ENCODE measurements around the gene RCN2. TPM values are rescaled to one million over a fixed set of nuclear protein-coding genes. Genes with fewer than 3 reads are reported as not detected.

RCN2 gene
- total and polyA plus RNA-seq, 2 of the 13 experiments (the other 11 are each of a cell fraction or from before 2014, with no cell fraction given), result 84.4 to 89.0 TPM

DNA sequence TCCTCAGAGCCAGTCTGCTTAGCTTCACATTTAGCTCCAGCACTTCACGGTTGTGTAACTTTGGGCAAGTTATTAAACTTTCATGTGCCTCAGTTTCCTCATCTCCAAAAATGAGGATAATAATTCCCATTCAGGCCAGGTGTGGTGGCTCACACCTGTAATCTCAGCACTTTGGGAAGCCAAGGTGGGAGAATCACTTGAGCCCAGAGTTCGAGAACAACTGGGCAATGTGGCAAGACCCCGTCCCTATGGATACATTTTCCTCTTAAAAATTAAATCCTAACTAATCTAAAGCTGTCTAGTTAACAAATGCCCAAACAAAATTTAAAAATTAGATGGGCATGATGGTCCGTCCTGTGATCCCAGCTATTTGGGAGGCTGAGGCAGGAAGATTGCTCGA is 7.2 kb downstream of the RCN2 start:
- peaks cover 1% of the 10 kb centered on the region for H3K79me2 ChIP-seq (ENCODE audit: insufficient read depth, low read length)
- peaks cover 32% of the 10 kb centered on the region for H3K4me1 ChIP-seq (ENCODE audit: insufficient read depth, low read length)
- POLR2A ChIA-PET, result no interaction called here
- no peak overlapping the region for H3K9ac ChIP-seq (ENCODE audit: insufficient read depth, low read depth, low read length)
- H3K36me3 ChIP-seq (replicated peaks in 1 of 2; ENCODE audit: control insufficient read depth in 1 of 2, insufficient read depth in 2 of 2, low read length in 2 of 2), result peaks cover 2 to 20% of the 10 kb centered on the region in 2 experiments; a peak in 3 of 5 replicates
- no peaks in the 10 kb centered on the region for H3K9me3 ChIP-seq (ENCODE audit: low read length)
- DNase-seq (ENCODE audit: low spot score) (no peak), FAIRE-seq (no peak), ATAC-seq (no peak)
- no TSS peak for BruUV-seq (replicated peaks)
- intact Hi-C loops (cut with micrococcal nuclease; ENCODE audit: unreplicated experiment), result loop anchor here (5.0 kb wide), 1 partner anchor 51 kb away; no protein-coding TSS in a partner anchor
- H2AFZ ChIP-seq (ENCODE audit: low read length), result no peak overlapping the region
- CTCF ChIA-PET (ENCODE audit: low intra/inter-chr PET ratio, low total read pairs), result no interaction called here
- H4K20me1 ChIP-seq (ENCODE audit: insufficient read depth, low read length), result no peaks in the 10 kb centered on the region
- no peaks in the 10 kb centered on the region for H3K27me3 ChIP-seq (ENCODE audit: control insufficient read depth in 1 of 2, insufficient read depth in 2 of 2, low read length in 2 of 2)
- in situ Hi-C loops (cut with HindIII; ENCODE audit: extremely low pct_ligation_motif_present, low pct_unique_long_range_greater_than_20kb), result no loop called here
- 96% methylated on average over 5 of the region's 5 CpGs for WGBS (ENCODE audit: low lambda C conversion rate)
- H3K4me3 ChIP-seq (replicated peaks in 1 of 3; ENCODE audit: insufficient read depth in 1 of 3, low read depth in 2 of 3, low read length in 3 of 3), result no peak overlapping the region
- no peak overlapping the region for H3K27ac ChIP-seq (ENCODE audit: extremely low read length, insufficient read depth, low read length)
- no peak overlapping the region for H3K4me2 ChIP-seq (ENCODE audit: low read depth, low read length)
- TF ChIP-seq, protein P1, sequence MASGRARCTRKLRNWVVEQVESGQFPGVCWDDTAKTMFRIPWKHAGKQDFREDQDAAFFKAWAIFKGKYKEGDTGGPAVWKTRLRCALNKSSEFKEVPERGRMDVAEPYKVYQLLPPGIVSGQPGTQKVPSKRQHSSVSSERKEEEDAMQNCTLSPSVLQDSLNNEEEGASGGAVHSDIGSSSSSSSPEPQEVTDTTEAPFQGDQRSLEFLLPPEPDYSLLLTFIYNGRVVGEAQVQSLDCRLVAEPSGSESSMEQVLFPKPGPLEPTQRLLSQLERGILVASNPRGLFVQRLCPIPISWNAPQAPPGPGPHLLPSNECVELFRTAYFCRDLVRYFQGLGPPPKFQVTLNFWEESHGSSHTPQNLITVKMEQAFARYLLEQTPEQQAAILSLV (CRISPR knock-in tag; IDR thresholded peaks at IDR 0.05; ENCODE audit: borderline replicate concordance), result no peak
- TF ChIP-seq, protein P2, sequence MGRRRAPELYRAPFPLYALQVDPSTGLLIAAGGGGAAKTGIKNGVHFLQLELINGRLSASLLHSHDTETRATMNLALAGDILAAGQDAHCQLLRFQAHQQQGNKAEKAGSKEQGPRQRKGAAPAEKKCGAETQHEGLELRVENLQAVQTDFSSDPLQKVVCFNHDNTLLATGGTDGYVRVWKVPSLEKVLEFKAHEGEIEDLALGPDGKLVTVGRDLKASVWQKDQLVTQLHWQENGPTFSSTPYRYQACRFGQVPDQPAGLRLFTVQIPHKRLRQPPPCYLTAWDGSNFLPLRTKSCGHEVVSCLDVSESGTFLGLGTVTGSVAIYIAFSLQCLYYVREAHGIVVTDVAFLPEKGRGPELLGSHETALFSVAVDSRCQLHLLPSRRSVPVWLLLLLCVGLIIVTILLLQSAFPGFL (CRISPR knock-in tag; IDR thresholded peaks at IDR 0.05), result no peak
- TF ChIP-seq NFYB (CRISPR knock-in tag; IDR thresholded peaks at IDR 0.05), result no peak
- TF ChIP-seq TGIF2 (CRISPR knock-in tag; IDR thresholded peaks at IDR 0.05), result no peak
- TF ChIP-seq, protein P3, sequence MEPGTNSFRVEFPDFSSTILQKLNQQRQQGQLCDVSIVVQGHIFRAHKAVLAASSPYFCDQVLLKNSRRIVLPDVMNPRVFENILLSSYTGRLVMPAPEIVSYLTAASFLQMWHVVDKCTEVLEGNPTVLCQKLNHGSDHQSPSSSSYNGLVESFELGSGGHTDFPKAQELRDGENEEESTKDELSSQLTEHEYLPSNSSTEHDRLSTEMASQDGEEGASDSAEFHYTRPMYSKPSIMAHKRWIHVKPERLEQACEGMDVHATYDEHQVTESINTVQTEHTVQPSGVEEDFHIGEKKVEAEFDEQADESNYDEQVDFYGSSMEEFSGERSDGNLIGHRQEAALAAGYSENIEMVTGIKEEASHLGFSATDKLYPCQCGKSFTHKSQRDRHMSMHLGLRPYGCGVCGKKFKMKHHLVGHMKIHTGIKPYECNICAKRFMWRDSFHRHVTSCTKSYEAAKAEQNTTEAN (CRISPR knock-in tag; conservative IDR thresholded peaks at IDR 0.05), result no peak
- TF ChIP-seq FOXO1 (CRISPR knock-in tag; IDR thresholded peaks at IDR 0.05), result no peak
- no peak for TF ChIP-seq SIX1 (CRISPR knock-in tag; IDR thresholded peaks at IDR 0.05; ENCODE audit: borderline replicate concordance)
- TF ChIP-seq, protein P4, sequence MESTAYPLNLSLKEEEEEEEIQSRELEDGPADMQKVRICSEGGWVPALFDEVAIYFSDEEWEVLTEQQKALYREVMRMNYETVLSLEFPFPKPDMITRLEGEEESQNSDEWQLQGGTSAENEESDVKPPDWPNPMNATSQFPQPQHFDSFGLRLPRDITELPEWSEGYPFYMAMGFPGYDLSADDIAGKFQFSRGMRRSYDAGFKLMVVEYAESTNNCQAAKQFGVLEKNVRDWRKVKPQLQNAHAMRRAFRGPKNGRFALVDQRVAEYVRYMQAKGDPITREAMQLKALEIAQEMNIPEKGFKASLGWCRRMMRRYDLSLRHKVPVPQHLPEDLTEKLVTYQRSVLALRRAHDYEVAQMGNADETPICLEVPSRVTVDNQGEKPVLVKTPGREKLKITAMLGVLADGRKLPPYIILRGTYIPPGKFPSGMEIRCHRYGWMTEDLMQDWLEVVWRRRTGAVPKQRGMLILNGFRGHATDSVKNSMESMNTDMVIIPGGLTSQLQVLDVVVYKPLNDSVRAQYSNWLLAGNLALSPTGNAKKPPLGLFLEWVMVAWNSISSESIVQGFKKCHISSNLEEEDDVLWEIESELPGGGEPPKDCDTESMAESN (CRISPR knock-in tag; conservative IDR thresholded peaks at IDR 0.05), result no peak
- TF ChIP-seq CC2D1A (CRISPR knock-in tag; IDR thresholded peaks at IDR 0.05), result no peak
- no peak for TF ChIP-seq MTF1 (CRISPR knock-in tag; IDR thresholded peaks at IDR 0.05)
- TF ChIP-seq, protein P5, sequence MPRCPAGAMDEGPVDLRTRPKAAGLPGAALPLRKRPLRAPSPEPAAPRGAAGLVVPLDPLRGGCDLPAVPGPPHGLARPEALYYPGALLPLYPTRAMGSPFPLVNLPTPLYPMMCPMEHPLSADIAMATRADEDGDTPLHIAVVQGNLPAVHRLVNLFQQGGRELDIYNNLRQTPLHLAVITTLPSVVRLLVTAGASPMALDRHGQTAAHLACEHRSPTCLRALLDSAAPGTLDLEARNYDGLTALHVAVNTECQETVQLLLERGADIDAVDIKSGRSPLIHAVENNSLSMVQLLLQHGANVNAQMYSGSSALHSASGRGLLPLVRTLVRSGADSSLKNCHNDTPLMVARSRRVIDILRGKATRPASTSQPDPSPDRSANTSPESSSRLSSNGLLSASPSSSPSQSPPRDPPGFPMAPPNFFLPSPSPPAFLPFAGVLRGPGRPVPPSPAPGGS (CRISPR knock-in tag; IDR thresholded peaks at IDR 0.05), result no peak
- TF ChIP-seq, protein P6, sequence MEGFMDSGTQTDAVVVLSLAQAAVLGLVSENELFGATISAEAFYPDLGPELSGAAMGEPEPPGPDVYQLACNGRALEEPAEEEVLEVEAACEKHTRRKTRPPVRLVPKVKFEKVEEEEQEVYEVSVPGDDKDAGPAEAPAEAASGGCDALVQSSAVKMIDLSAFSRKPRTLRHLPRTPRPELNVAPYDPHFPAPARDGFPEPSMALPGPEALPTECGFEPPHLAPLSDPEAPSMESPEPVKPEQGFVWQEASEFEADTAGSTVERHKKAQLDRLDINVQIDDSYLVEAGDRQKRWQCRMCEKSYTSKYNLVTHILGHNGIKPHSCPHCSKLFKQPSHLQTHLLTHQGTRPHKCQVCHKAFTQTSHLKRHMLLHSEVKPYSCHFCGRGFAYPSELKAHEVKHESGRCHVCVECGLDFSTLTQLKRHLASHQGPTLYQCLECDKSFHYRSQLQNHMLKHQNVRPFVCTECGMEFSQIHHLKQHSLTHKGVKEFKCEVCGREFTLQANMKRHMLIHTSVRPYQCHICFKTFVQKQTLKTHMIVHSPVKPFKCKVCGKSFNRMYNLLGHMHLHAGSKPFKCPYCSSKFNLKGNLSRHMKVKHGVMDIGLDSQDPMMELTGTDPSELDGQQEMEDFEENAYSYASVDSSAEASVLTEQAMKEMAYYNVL (CRISPR knock-in tag; IDR thresholded peaks at IDR 0.05; ENCODE audit: borderline replicate concordance), result no peak
- TF ChIP-seq, protein P7, sequence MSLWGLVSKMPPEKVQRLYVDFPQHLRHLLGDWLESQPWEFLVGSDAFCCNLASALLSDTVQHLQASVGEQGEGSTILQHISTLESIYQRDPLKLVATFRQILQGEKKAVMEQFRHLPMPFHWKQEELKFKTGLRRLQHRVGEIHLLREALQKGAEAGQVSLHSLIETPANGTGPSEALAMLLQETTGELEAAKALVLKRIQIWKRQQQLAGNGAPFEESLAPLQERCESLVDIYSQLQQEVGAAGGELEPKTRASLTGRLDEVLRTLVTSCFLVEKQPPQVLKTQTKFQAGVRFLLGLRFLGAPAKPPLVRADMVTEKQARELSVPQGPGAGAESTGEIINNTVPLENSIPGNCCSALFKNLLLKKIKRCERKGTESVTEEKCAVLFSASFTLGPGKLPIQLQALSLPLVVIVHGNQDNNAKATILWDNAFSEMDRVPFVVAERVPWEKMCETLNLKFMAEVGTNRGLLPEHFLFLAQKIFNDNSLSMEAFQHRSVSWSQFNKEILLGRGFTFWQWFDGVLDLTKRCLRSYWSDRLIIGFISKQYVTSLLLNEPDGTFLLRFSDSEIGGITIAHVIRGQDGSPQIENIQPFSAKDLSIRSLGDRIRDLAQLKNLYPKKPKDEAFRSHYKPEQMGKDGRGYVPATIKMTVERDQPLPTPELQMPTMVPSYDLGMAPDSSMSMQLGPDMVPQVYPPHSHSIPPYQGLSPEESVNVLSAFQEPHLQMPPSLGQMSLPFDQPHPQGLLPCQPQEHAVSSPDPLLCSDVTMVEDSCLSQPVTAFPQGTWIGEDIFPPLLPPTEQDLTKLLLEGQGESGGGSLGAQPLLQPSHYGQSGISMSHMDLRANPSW (CRISPR knock-in tag; IDR thresholded peaks at IDR 0.05; ENCODE audit: borderline replicate concordance), result no peak
